GM19438 (cell line): Measurements from ENCODE around the gene DHRS12.
A peak's percentile ranks its signal among the peaks of the same experiment; 100 is the strongest.
"Not testable (repeated sequence)": the region's sequence is repeated elsewhere in the genome, so short reads cannot be mapped to it uniquely, and the experiment has no call there.

Experiments used
- ATAC-seq: cut with Tn5 transposase; IDR thresholded peaks from one replicate; pipeline ENCODE4 v1.9.1; 2021; ENCODE audit warnings: low read depth; ENCODE audit not compliant: unreplicated experiment

DHRS12 gene

GRCh38 chr13:51828730-51829567 lies 25.0 kb upstream of the DHRS12 start:
- ATAC-seq = no peak

GRCh38 chr13:51827254-51827653 lies 23.3 kb upstream of the DHRS12 start:
- no peak for ATAC-seq

- no peak for ATAC-seq
Observed at GRCh38 chr13:51826606-51827005, 22.6 kb upstream of the DHRS12 start.

- ATAC-seq = no peak
Observed at GRCh38 chr13:51825681-51826254, 21.8 kb upstream of the DHRS12 start.

GRCh38 chr13:51825165-51825592 lies 21.2 kb upstream of the DHRS12 start:
- no peak for ATAC-seq

- ATAC-seq = not testable (repeated sequence)
Observed at GRCh38 chr13:51824712-51825111, 20.7 kb upstream of the DHRS12 start.

- no peak for ATAC-seq
Observed at GRCh38 chr13:51823863-51824262, 19.9 kb upstream of the DHRS12 start.

GRCh38 chr13:51823359-51823758 lies 19.4 kb upstream of the DHRS12 start:
- ATAC-seq = no peak

GRCh38 chr13:51822106-51822815 lies 18.3 kb upstream of the DHRS12 start:
- ATAC-seq = no peak

- ATAC-seq = no peak
Observed at GRCh38 chr13:51821606-51822005, 17.6 kb upstream of the DHRS12 start.

- ATAC-seq = no peak
Observed at GRCh38 chr13:51820016-51820597, 16.1 kb upstream of the DHRS12 start.

GRCh38 chr13:51819544-51819943 lies 15.6 kb upstream of the DHRS12 start:
- ATAC-seq = no peak

- no peak for ATAC-seq
Observed at GRCh38 chr13:51818781-51819511, 15.0 kb upstream of the DHRS12 start.

- no peak for ATAC-seq
Observed at GRCh38 chr13:51818276-51818675, 14.3 kb upstream of the DHRS12 start.

- no peak for ATAC-seq
Observed at GRCh38 chr13:51817717-51818116, 13.8 kb upstream of the DHRS12 start.

- ATAC-seq = no peak
Observed at GRCh38 chr13:51816604-51817249, 12.8 kb upstream of the DHRS12 start.

- ATAC-seq = no peak
Observed at GRCh38 chr13:51815848-51816247, 11.9 kb upstream of the DHRS12 start.

GRCh38 chr13:51814825-51815650 lies 11.1 kb upstream of the DHRS12 start:
- peak; percentile 84 for ATAC-seq

GRCh38 chr13:51814071-51814470 lies 10.1 kb upstream of the DHRS12 start:
- ATAC-seq = no peak
